ENCODE results near the gene RAB37. TPM values are rescaled to one million over a fixed set of nuclear protein-coding genes. Genes with fewer than 3 reads are reported as not detected.

The RAB37 gene
- total RNA-seq, 3 donors from 2014 or later (not counting 1 experiment from before 2014, with no cell fraction given): 150 to 184 (median 169) TPM

DNA sequence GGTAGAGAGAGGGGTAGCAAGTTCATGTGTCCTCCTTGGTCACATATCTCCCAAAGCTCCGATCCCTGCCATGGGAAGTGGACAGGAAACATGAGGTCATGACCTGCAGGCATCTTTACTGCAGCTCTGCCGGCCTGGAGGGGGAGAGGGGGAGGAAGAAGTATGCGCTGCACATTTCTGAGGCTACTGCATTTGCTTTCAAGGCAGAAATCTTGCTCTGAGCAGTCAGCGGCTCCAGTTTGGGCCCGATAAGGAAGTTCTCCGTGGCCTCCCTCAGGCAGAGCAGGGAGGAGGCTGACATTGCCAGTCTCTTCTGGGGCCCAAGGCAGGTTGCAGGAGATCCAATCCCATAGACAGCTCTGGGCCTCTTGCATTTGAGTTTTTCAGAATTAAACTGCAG is 9.9 kb downstream of the RAB37 start:
- intact Hi-C loops (cut with micrococcal nuclease): no loop called here
- no peaks in the 10 kb centered on the region for H3K27me3 Mint-ChIP-seq (ENCODE audit: low read depth in 2 of 2)
- H3K36me3 Mint-ChIP-seq: no peaks in the 10 kb centered on the region
- H3K27ac ChIP-seq (ENCODE audit: low read length): no peak overlapping the region
- 43% methylated on average over 6 of the region's 6 CpGs for WGBS (ENCODE audit: insufficient coverage)
- H3K9me3 ChIP-seq (ENCODE audit: control insufficient read depth, insufficient read depth, low read length): no peaks in the 10 kb centered on the region
- H3K36me3 ChIP-seq (ENCODE audit: control insufficient read depth, insufficient read depth, low read length): peaks cover 13% of the 10 kb centered on the region
- H3K27ac Mint-ChIP-seq: peak overlapping the region in 1 of 2 donors; percentile 52
- TF ChIP-seq, protein P1, sequence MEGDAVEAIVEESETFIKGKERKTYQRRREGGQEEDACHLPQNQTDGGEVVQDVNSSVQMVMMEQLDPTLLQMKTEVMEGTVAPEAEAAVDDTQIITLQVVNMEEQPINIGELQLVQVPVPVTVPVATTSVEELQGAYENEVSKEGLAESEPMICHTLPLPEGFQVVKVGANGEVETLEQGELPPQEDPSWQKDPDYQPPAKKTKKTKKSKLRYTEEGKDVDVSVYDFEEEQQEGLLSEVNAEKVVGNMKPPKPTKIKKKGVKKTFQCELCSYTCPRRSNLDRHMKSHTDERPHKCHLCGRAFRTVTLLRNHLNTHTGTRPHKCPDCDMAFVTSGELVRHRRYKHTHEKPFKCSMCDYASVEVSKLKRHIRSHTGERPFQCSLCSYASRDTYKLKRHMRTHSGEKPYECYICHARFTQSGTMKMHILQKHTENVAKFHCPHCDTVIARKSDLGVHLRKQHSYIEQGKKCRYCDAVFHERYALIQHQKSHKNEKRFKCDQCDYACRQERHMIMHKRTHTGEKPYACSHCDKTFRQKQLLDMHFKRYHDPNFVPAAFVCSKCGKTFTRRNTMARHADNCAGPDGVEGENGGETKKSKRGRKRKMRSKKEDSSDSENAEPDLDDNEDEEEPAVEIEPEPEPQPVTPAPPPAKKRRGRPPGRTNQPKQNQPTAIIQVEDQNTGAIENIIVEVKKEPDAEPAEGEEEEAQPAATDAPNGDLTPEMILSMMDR (IDR thresholded peaks at IDR 0.05): no peak
- ATAC-seq: no peak
- H3K4me3 ChIP-seq (ENCODE audit: low read length): no peak overlapping the region
- H3K4me1 ChIP-seq (ENCODE audit: control insufficient read depth, insufficient read depth, low read length): peaks cover 79% of the 10 kb centered on the region
- peak in 1 of 2 donors; percentile 42 for DNase-seq
- H3K4me1 Mint-ChIP-seq: peaks cover 50 to 70% of the 10 kb centered on the region in 2 donors
- H3K27me3 ChIP-seq (ENCODE audit: control insufficient read depth, insufficient read depth, low read length): no peaks in the 10 kb centered on the region
- H3K9me3 Mint-ChIP-seq: no peaks in the 10 kb centered on the region
- H3K4me3 Mint-ChIP-seq: peak overlapping the region; percentile 99

DNA sequence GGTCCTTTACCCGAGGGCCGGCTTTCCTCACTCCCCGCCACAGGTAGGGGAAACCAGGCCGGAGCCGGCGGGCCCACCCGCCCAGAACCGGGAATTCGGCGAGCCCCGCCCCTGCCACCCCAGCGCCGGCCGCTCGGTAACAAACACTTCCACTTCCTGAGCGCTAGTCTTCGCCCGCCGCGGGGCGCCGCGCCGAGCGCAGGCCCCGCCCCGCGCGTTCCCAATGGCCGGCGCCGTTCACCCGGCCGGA is 11.1 kb downstream of the RAB37 start:
- intact Hi-C loops (cut with micrococcal nuclease): no loop called here
- H3K4me1 ChIP-seq (ENCODE audit: control insufficient read depth, insufficient read depth, low read length): peaks cover 79% of the 10 kb centered on the region
- Mint-ChIP-seq H3K27me3 (ENCODE audit: low read depth in 2 of 2) (no peaks in the 10 kb centered on the region), H3K4me3 (peak overlapping the region; percentile 99), H3K4me1 (peaks cover 51 to 70% of the 10 kb centered on the region in 2 donors), H3K9me3 (no peaks in the 10 kb centered on the region), H3K36me3 (no peaks in the 10 kb centered on the region), H3K27ac (peak overlapping the region in 1 of 2 donors; percentile 92)
- DNase-seq (no peak), ATAC-seq (no peak)
- TF ChIP-seq, protein P1 (IDR thresholded peaks at IDR 0.05): no peak
- H3K9me3 ChIP-seq (ENCODE audit: control insufficient read depth, insufficient read depth, low read length): no peaks in the 10 kb centered on the region
- no peaks in the 10 kb centered on the region for H3K27me3 ChIP-seq (ENCODE audit: control insufficient read depth, insufficient read depth, low read length)
- H3K36me3 ChIP-seq (ENCODE audit: control insufficient read depth, insufficient read depth, low read length): peaks cover 23% of the 10 kb centered on the region
- peak overlapping the region; percentile 42 for H3K27ac ChIP-seq (ENCODE audit: low read length)
- H3K4me3 ChIP-seq (ENCODE audit: low read length): peak overlapping the region; percentile 50
- WGBS (ENCODE audit: insufficient coverage): 0% methylated on average over 34 of the region's 34 CpGs

DNA sequence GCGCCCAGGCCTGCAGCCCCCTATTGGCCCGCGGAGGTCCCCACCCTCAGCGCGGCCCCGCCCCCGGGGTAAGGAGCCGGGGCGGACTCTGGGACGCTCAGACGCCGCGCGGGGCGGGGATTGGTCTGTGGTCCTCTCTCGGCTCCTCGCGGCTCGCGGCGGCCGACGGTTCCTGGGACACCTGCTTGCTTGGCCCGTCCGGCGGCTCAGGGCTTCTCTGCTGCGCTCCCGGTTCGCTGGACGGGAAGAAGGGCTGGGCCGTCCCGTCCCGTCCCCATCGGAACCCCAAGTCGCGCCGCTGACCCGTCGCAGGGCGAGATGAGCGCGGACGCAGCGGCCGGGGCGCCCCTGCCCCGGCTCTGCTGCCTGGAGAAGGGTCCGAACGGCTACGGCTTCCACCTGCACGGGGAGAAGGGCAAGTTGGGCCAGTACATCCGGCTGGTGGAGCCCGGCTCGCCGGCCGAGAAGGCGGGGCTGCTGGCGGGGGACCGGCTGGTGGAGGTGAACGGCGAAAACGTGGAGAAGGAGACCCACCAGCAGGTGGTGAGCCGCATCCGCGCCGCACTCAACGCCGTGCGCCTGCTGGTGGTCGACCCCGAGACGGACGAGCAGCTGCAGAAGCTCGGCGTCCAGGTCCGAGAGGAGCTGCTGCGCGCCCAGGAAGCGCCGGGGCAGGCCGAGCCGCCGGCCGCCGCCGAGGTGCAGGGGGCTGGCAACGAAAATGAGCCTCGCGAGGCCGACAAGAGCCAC is 11.6 kb downstream of the RAB37 start, which contains the start of gene NHERF1:
Gene NHERF1, plus strand, starts transcription at position 100 of the 750 bp plus-strand sequence. Its CDS starts 219 bp downstream, at position 319.
- TF ChIP-seq, protein P1 (IDR thresholded peaks at IDR 0.05): no peak
- Histone ChIP-seq H3K27ac (ENCODE audit: low read length) (peak within 1 kb of the TSS; percentile 42), H3K9me3 (ENCODE audit: control insufficient read depth, insufficient read depth, low read length) (no peaks in the 10 kb centered on the region), H3K4me3 (ENCODE audit: low read length) (peak within 1 kb of the TSS; percentile 64), H3K4me1 (ENCODE audit: control insufficient read depth, insufficient read depth, low read length) (peaks cover 79% of the 10 kb centered on the region), H3K27me3 (ENCODE audit: control insufficient read depth, insufficient read depth, low read length) (no peaks in the 10 kb centered on the region), H3K36me3 (ENCODE audit: control insufficient read depth, insufficient read depth, low read length) (peaks cover 20% of the 10 kb centered on the region)
- DNase-seq (peak; percentile 96), ATAC-seq (peak; percentile 84 to 97 (median 88))
- H3K4me3 Mint-ChIP-seq: peak within 1 kb of the TSS; percentile 99
- H3K27me3 Mint-ChIP-seq (ENCODE audit: low read depth in 2 of 2): no peaks in the 10 kb centered on the region
- peaks cover 48 to 70% of the 10 kb centered on the region in 2 donors for H3K4me1 Mint-ChIP-seq
- no peaks in the 10 kb centered on the region for H3K36me3 Mint-ChIP-seq
- under 1% methylated on average over 90 of the region's 90 CpGs for WGBS (ENCODE audit: insufficient coverage)
- intact Hi-C loops (cut with micrococcal nuclease): no loop called here
- peak within 1 kb of the TSS; percentile 92 to 93 for H3K27ac Mint-ChIP-seq
- H3K9me3 Mint-ChIP-seq: no peaks in the 10 kb centered on the region

All from natural killer cell (primary cell).